ENCODE results near the gene ADRM1. TPM values are rescaled to one million over a fixed set of nuclear protein-coding genes. Genes with fewer than 3 reads are reported as not detected.

Gene ADRM1
- total RNA-seq, 1 experiment from 2014 or later = 290 TPM

GRCh38 chr20:62327726-62328495 is 25.1 kb downstream of the ADRM1 start:
- no peaks in the 10 kb centered on the region for H3K27me3 ChIP-seq (ENCODE audit: control insufficient read depth, insufficient read depth, low read length)
- DNase-seq = no peak
- peaks cover 54% of the 10 kb centered on the region for H3K36me3 ChIP-seq (replicated peaks; ENCODE audit: control insufficient read depth, insufficient read depth, low read length)
- no peak overlapping the region for H3K4me3 ChIP-seq (ENCODE audit: insufficient read depth, low read depth, low read length)

- DNase-seq = no peak
- no peaks in the 10 kb centered on the region for H3K27me3 ChIP-seq (ENCODE audit: control insufficient read depth, insufficient read depth, low read length)
- H3K4me3 ChIP-seq (ENCODE audit: insufficient read depth, low read depth, low read length) = no peak overlapping the region
- peaks cover 56% of the 10 kb centered on the region for H3K36me3 ChIP-seq (replicated peaks; ENCODE audit: control insufficient read depth, insufficient read depth, low read length)
Measured at GRCh38 chr20:62328684-62329388, 26.0 kb downstream of the ADRM1 start.

DNA sequence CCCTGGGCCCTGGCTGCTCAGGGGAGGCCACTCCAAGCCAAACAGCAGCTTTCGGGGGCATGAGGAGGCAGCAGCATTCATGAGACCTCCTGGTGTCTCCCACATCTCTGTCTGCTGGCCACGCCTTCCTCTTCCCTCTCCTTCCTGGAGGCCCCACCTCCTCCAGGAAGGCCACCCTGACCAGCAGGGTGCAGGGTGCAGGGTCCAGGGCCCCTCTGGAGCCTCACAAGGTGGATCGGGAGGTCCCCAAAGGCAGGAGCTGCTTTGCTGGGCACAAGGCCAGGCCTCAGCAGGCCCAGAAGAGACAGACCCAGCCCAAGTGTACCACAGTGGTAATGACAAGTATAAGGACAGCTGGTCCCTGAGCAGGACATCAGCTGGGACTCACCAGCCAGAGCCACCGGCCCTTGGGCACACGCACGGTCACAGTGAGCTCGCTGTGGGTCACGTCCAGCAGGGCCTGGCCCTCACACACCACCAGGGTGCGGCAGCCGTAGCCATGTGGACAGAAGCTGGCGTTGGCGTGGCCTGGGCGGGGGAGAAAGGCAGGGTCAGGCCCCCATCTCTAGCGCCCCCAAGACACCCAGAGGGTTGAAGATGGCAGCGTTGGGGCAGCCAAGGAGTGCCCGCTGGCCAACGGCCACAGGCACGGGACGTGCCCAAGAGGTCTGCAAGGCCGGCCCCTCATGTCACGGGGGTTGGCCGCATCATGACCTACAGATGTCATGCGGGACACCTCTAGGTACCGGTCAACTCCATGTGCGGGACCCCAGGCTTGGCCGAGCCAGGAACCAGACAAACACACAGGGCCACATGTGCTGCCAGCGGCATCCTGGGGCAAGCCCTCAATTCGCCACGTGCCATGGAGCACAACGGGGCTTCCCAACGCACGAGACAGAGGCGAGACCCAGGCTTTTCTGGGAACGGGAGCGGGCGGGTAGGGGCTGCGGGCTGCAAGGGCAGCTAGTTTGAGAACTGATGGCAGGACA is 26.9 kb downstream of the ADRM1 start:
- Histone ChIP-seq H3K36me3 (replicated peaks; ENCODE audit: control insufficient read depth, insufficient read depth, low read length) (peaks cover 51% of the 10 kb centered on the region), H3K27me3 (ENCODE audit: control insufficient read depth, insufficient read depth, low read length) (no peaks in the 10 kb centered on the region), H3K4me3 (ENCODE audit: insufficient read depth, low read depth, low read length) (no peak overlapping the region)
- no peak for DNase-seq

GRCh38 chr20:62330576-62331317 is 27.9 kb downstream of the ADRM1 start:
- Histone ChIP-seq H3K4me3 (ENCODE audit: insufficient read depth, low read depth, low read length) (no peak overlapping the region), H3K27me3 (ENCODE audit: control insufficient read depth, insufficient read depth, low read length) (no peaks in the 10 kb centered on the region), H3K36me3 (replicated peaks; ENCODE audit: control insufficient read depth, insufficient read depth, low read length) (peaks cover 43% of the 10 kb centered on the region)
- DNase-seq = no peak

GRCh38 chr20:62331347-62331746 is 28.6 kb downstream of the ADRM1 start:
- no peak for DNase-seq
- Histone ChIP-seq H3K4me3 (ENCODE audit: insufficient read depth, low read depth, low read length) (no peak overlapping the region), H3K27me3 (ENCODE audit: control insufficient read depth, insufficient read depth, low read length) (no peaks in the 10 kb centered on the region), H3K36me3 (replicated peaks; ENCODE audit: control insufficient read depth, insufficient read depth, low read length) (peaks cover 44% of the 10 kb centered on the region)

GRCh38 chr20:62332421-62332820 is 29.6 kb downstream of the ADRM1 start:
- DNase-seq = no peak

GRCh38 chr20:62332989-62333819 is 30.4 kb downstream of the ADRM1 start:
- peaks cover 44% of the 10 kb centered on the region for H3K36me3 ChIP-seq (replicated peaks; ENCODE audit: control insufficient read depth, insufficient read depth, low read length)
- H3K4me3 ChIP-seq (ENCODE audit: insufficient read depth, low read depth, low read length) = no peak overlapping the region
- no peak for DNase-seq
- no peaks in the 10 kb centered on the region for H3K27me3 ChIP-seq (ENCODE audit: control insufficient read depth, insufficient read depth, low read length)

More at GRCh38 chr20:62332421-62332820, 29.6 kb downstream of the ADRM1 start:
- Histone ChIP-seq H3K36me3 (replicated peaks; ENCODE audit: control insufficient read depth, insufficient read depth, low read length) (peaks cover 44% of the 10 kb centered on the region), H3K4me3 (ENCODE audit: insufficient read depth, low read depth, low read length) (no peak overlapping the region), H3K27me3 (ENCODE audit: control insufficient read depth, insufficient read depth, low read length) (no peaks in the 10 kb centered on the region)

GRCh38 chr20:62333820-62334595 is 31.2 kb downstream of the ADRM1 start:
- Histone ChIP-seq H3K4me3 (ENCODE audit: insufficient read depth, low read depth, low read length) (no peak overlapping the region), H3K36me3 (replicated peaks; ENCODE audit: control insufficient read depth, insufficient read depth, low read length) (peaks cover 39% of the 10 kb centered on the region), H3K27me3 (ENCODE audit: control insufficient read depth, insufficient read depth, low read length) (no peaks in the 10 kb centered on the region)
- DNase-seq = no peak

DNA sequence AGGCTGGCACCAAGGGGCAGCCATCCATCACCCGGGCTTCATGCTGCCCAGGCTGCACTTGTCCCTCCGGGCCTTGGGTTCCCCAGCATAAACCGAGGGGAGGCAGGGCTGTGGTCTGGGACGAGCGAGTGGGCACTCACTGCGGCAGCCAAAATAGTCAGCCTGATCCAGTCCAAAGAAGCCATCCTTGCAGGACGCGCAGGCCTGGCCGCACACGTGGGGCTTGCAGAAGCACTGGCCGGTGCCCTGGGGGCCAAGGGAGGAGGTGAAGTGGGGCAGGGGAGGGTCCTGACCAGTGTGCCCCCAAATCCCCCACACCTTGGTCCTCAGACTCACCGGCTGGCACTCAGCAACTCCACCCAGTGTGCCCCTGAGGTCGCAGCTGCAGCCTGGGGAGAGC is 32.1 kb downstream of the ADRM1 start:
- Histone ChIP-seq H3K27me3 (ENCODE audit: control insufficient read depth, insufficient read depth, low read length) (no peaks in the 10 kb centered on the region), H3K36me3 (replicated peaks; ENCODE audit: control insufficient read depth, insufficient read depth, low read length) (peaks cover 39% of the 10 kb centered on the region)
- DNase-seq = no peak

DNA sequence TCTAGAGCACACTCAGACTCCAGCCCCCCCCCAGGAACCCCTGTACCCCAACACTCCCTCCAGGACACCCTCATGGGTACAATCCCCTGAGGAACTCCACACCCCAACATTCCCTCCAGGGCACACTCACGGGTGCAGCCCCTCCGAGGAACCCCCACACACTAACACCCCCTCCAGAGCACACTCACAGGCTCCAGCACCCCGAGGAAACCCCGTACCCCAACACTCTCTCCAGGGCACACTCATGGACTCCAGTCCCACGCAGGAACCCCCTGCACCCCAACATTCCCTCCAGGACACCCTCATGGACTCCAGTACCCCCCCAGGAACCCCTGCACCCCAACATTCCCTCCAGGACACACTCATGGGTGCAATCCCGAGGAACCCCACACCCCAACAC is 32.7 kb downstream of the ADRM1 start:
- no peaks in the 10 kb centered on the region for H3K27me3 ChIP-seq (ENCODE audit: control insufficient read depth, insufficient read depth, low read length)
- DNase-seq = no peak
- no peak overlapping the region for H3K4me3 ChIP-seq (ENCODE audit: insufficient read depth, low read depth, low read length)
- H3K36me3 ChIP-seq (replicated peaks; ENCODE audit: control insufficient read depth, insufficient read depth, low read length) = peaks cover 35% of the 10 kb centered on the region

More for the DNA sequence above, 32.1 kb downstream of the ADRM1 start:
- H3K4me3 ChIP-seq (ENCODE audit: insufficient read depth, low read depth, low read length) = no peak overlapping the region

- DNase-seq = no peak
- Histone ChIP-seq H3K4me3 (ENCODE audit: insufficient read depth, low read depth, low read length) (no peak overlapping the region), H3K27me3 (ENCODE audit: control insufficient read depth, insufficient read depth, low read length) (no peaks in the 10 kb centered on the region), H3K36me3 (replicated peaks; ENCODE audit: control insufficient read depth, insufficient read depth, low read length) (peaks cover 38% of the 10 kb centered on the region)
Measured at GRCh38 chr20:62336329-62336728, 33.5 kb downstream of the ADRM1 start.

- no peak for DNase-seq
- peaks cover 35% of the 10 kb centered on the region for H3K36me3 ChIP-seq (replicated peaks; ENCODE audit: control insufficient read depth, insufficient read depth, low read length)
- H3K27me3 ChIP-seq (ENCODE audit: control insufficient read depth, insufficient read depth, low read length) = no peaks in the 10 kb centered on the region
- no peak overlapping the region for H3K4me3 ChIP-seq (ENCODE audit: insufficient read depth, low read depth, low read length)
Measured at GRCh38 chr20:62336775-62337557, 34.2 kb downstream of the ADRM1 start.
